Measurements from ENCODE around the gene UQCC2.

Gene UQCC2

GRCh38 chr6:33705955-33706725 is 5.4 kb downstream of the UQCC2 start:
- no peak for DNase-seq (ENCODE audit: low read depth in 2 of 2)

DNA sequence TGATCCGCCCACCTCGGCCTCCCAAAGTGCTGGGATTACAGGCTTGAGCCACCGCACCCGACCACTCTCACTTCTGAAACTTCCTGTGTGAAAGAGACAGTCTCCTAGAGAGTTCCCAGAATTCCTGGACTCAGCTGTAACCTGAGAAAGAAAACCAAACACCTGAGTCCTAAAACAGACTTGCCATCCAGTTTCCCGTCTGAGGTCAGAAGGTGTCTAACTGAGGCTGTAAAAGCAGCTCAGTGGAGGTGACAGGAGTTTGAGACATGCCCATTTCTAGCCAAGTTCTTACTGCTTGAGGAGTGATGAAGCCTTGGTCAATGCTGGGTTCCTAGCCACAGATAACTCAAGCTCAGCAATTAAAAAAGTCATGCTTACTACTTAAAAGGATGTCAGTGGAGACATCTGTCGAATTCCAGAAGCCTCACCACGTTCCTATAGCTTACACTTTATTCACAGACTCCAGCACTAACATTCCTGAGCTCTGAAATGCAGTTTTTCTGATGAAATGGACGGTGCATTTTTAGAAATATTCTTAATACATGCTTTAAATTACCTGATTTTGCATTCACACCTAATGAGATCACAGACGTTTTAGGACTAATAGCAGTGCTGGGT is 6.1 kb downstream of the UQCC2 start:
- DNase-seq (ENCODE audit: low read depth in 2 of 2): no peak

DNA sequence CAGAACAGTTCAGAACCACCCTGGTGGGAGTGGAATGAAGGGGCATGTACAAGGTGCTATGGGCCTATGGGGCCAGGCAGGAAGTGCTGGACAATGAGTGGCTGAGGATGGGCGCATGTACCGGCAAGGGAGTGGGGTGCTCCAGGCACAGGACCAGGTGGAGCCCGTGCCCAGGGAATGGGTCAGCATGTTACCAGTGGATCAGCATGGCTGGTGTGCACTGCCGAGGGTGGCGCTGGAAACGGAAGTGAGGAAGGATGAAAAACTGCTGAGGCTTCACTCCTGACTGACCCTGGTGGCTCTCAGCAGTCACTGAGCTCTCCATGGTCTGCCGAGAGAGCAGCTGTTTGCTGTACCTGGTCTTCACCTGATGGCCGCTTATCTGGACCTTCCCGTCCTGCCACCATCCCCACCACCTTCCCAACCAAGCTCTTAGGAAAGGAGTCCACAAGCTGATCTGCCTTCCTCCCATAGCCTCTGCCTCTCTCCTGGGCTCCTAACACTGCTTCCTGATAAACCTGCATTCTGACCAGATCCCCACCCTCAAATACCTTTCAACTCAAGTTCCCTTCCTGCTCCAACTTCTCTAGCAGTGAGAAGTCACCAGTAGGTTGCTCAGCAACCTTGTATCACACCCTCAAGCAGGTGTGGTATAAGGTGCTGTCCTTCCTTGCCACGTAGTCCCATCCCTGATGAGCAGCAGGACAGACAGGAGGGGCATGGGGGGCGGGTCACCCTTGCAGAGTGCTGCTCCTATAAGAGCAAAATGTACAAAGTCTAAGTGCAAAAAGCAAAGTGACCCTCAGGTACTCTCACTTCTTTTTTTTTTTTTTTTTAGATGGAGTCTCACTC is 7.1 kb downstream of the UQCC2 start:
- DNase-seq (ENCODE audit: low read depth in 2 of 2): no peak

GRCh38 chr6:33702345-33702977 is 9.0 kb downstream of the UQCC2 start:
- DNase-seq (ENCODE audit: low read depth in 2 of 2): no peak

DNA sequence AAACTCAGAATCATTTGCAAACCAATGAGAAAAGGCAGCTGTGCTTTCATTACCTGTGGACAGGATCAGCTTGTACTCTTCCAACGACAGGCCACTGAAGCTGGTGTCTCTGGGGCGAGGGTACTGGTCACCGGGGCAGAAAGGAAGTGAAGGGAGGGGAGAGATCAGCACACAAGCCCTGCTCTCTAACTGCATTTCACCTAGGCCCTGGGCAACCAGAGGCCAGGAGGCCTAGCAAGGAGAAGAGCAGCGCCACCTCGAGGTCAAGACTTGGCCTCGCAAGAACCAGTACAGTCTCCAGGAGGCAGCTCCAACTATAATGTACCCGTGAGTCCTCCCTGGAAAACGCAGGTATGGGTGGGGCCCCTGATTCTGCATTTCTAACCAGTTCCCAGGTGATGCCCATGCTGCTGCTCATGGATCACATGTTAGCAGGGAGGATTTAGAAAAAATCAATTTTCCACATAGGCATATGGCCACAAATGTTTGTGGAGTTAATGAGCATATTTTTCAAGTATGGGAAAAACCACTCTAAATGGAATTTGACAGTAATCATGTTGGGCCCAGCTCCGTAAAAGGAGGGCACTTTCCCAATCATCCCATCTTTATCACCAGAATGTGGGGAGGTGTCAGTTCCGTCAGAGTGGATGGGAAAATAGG is 11.0 kb downstream of the UQCC2 start:
- peak; percentile 45 to 62 for DNase-seq (ENCODE audit: low read depth in 2 of 2)

GRCh38 chr6:33699739-33700138 is 11.8 kb downstream of the UQCC2 start:
- no peak for DNase-seq (ENCODE audit: low read depth in 2 of 2)

DNA sequence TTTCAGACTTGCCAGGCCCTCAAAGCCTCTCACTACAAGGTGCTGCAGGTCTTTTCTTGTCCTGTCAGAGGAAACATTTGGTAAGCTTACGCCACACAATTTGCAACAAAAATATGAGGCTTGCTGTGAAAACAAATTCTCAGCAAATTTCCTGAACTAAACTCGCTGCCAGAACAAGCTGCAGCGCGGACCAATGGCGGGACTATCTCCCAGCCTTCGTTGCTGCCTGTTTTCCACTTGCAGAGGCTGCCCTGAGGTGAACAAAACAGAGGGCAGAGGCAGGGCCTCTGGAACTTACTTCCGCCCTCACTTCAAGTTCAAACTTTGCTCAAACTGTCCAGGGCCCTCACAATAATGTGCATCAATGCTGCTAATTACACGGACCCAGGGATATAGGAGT is 12.4 kb downstream of the UQCC2 start:
- DNase-seq (ENCODE audit: low read depth in 2 of 2): no peak

DNA sequence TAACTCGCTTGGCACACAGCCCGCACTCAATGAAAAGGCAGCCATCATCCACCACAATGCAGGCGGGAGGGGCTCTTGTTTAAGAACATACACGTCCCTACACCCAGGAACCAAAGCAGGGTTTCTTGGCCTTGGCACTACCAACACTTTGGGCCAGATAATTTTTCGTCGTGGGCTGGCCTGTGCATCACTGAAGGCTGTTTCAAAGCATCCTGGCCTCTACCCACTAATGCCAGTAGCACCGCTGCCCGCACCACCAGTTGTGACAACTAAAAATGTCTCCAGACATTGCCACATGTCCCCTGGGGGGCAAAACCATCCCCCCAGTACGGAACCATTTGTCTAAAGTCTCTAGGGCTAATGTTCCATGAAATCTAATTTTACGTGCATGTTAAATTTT is 13.0 kb downstream of the UQCC2 start:
- no peak for DNase-seq (ENCODE audit: low read depth in 2 of 2)

GRCh38 chr6:33697845-33698244 is 13.7 kb downstream of the UQCC2 start:
- DNase-seq (ENCODE audit: low read depth in 2 of 2): no peak

DNA sequence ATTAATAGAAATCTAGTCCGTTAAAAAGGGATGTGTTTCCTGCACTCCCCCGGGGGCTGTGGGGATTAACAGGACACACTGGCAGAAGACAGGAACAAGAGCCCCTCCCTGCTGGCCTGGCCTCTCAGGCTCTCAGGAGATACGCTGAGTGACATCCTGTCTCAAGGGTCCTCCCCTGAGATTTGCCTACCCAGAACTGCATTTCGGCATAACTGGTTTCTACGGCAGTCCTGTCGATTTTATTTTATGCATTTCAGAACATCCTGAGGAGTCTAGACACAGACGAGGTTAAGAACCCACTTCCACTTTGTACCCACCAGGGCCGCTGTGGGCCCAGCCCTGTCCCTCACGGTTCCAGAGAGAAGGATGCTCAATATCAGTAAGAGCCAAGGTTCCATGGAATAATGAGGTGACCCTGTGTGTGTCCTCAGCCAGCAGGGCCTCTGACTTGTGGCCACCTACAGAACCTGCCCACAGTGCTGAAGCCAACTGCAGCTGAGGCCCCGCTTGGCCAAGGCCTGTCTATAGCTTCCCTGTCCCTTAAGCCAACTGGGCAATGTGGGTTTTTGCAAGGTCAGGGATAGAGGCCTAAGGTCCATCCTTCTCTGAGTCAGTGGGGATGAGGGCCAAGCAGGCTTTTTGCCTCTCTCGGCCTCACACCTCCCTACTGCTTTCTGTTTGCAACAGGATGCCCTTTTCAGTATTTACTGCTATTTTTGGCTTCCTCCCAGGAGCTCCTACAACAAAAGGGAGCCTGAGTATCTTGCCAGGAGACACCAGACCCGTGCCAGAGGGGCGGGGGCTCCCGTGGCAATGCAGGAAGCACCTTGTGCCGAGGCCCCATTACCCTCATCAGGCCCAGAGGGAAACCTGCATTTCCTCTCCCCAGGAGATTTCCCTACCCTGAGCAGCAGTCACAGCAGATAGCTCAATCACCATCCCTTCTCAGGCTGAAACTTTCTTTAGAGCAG is 14.7 kb downstream of the UQCC2 start:
- no peak for DNase-seq (ENCODE audit: low read depth in 2 of 2)

DNA sequence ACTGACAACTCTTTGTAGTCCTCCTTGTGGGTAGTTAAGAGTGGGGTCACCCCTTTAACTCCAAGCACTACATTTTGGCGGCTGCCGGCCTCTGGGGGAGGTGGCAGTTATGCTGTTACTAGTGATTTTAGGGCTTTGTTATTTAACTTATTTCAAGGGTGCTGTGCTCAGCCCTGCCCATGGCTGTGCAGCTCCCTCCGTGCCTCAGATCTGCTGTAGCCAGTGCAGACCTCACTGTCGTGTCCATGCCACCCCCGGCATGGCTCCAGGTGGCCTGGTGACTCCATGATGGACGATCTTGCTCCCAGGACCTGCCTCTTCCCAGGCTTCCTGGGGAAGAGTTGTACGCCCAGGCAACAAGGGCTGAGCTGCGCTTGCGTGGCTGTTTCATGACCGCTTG is 15.4 kb downstream of the UQCC2 start:
- no peak for DNase-seq (ENCODE audit: low read depth in 2 of 2)

- no peak for DNase-seq (ENCODE audit: low read depth in 2 of 2)
These were observed 16.0 kb downstream of the UQCC2 start for GRCh38 chr6:33695451-33695887.

DNA sequence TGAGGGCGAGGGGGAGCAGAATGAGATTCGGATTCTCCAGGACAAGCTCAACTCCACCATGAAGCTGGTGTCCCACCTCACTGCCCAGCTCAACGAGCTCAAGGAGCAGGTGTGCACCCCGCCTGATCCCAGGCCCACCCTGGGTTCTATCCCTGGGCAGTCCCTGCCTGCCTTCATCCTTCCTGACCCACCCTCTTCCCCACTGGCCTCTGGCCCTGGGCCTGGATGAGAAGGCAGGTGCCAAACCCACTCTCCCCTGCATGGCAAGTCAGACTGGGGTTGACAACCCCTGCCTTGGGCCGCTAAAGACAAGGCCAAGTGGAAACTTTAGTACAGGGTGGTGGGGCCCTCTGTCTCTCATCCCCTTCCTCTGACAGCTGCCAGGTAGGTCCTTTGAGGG is 16.5 kb downstream of the UQCC2 start:
- DNase-seq (ENCODE audit: low read depth in 2 of 2): no peak

DNA sequence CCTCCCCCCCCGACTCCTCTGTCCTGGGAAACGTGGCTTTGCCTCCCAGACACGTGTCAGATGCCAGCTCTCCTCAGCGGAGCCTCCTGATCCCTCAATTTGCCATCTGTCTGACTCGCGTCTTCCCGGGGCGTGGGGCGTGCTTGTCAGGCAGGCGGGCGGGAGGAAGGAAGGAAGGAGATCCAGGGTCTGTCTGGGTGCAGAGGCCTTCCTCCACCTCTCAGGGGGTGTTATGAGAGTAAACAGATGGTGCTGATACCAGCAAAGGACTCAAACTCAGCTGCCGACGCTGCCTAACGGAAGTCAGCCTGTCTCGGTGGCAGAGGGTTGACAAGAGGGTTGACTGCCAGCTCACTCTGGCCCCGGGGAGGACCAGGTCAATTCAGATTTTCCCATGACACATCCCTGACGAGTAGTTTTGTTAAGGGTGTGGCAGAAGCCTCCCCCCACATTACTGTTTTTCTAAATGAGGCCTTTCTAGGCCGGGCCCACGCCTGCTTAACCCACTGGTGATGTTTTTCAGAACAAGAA is 17.0 kb downstream of the UQCC2 start:
- peak; percentile 48 to 65 for DNase-seq (ENCODE audit: low read depth in 2 of 2)

GRCh38 chr6:33693186-33694105 is 18.1 kb downstream of the UQCC2 start:
- no peak for DNase-seq (ENCODE audit: low read depth in 2 of 2)

GRCh38 chr6:33692760-33693158 is 18.7 kb downstream of the UQCC2 start:
- peak; percentile 51 to 65 for DNase-seq (ENCODE audit: low read depth in 2 of 2)

- no peak for DNase-seq (ENCODE audit: low read depth in 2 of 2)
These were observed 19.3 kb downstream of the UQCC2 start for GRCh38 chr6:33692078-33692759.

GRCh38 chr6:33691456-33692077 is 19.9 kb downstream of the UQCC2 start:
- DNase-seq (ENCODE audit: low read depth in 2 of 2): no peak

Measured in stimulated activated CD8-positive, alpha-beta memory T cell treated with anti-CD3 and anti-CD28 coated beads, Interleukin-2, amount 100 ng/mL, for 48 hours (primary cell).